NCI-H1105 treated with DMSO at 0.1 percent for 48 hours (cell line): Measurements from ENCODE around the gene TACR1.
"Not testable (repeated sequence)": the region's sequence is repeated elsewhere in the genome, so short reads cannot be mapped to it uniquely, and the experiment has no call there.

ENCODE experiments used
- DNase-seq: peaks from one replicate; lab custom pipeline; 2025; lab: John Stamatoyannopoulos, UW

The TACR1 gene

DNA sequence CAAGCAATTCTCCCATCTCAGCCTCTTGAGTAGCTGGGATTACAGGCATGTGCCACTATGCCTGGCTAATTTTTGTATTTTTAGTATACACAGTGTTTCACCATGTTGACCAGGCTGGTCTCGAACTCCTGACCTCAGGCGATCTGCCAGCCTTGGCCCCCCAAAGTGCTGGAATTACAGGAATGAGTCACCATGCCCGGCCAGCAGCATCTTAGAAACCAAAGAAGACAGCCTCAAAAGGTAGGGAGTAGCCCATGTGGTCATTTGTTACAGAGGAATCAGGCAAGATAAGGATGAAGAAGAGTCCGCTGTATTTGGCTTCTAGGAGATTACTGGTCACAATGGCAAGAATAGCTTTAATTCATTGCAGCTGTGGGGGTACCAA is 53.1 kb downstream of the TACR1 start:
- not testable (repeated sequence) for DNase-seq

GRCh38 chr2:75142081-75142480 is 57.2 kb downstream of the TACR1 start:
- no peak for DNase-seq

DNA sequence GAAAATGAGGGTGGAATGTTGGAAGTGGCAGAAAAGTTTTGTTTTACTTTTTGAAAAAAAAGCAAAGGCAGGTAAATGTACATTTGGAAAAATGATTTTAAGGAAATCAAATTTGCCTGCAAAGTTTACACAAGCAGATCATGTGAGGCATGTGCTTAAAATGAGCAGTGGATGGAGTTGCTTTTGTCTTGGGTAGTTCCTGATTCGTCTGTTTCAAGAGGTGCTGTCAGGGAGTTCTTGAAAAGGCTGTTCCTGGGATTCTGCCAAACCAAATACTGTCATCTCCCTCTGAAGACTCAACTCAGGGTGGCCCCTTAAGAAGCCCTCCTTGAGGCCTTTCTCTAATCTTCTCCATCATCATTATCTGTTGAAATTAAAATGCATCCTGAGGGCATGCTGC is 59.0 kb downstream of the TACR1 start:
- DNase-seq, result peak; percentile 7

GRCh38 chr2:75139171-75139570 is 60.1 kb downstream of the TACR1 start:
- no peak for DNase-seq

DNA sequence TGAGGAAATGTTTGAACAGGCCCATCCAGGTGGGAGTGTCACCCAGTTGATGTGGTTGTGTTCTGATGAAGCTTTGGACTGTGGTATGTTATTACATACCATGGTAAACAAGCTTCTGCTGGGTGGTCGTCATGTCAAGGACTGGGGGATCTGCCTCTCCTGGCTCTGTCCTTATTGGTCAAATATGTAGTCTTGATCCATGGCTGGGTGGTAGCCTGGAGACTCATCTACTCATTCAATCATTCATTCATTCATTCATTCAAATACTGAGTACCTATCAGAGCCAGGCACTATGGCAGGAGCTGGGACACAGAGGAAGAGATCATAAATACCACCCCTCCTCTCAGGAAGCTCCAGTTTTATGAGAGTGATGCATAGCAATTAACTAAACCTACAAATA is 60.8 kb downstream of the TACR1 start:
- no peak for DNase-seq

DNA sequence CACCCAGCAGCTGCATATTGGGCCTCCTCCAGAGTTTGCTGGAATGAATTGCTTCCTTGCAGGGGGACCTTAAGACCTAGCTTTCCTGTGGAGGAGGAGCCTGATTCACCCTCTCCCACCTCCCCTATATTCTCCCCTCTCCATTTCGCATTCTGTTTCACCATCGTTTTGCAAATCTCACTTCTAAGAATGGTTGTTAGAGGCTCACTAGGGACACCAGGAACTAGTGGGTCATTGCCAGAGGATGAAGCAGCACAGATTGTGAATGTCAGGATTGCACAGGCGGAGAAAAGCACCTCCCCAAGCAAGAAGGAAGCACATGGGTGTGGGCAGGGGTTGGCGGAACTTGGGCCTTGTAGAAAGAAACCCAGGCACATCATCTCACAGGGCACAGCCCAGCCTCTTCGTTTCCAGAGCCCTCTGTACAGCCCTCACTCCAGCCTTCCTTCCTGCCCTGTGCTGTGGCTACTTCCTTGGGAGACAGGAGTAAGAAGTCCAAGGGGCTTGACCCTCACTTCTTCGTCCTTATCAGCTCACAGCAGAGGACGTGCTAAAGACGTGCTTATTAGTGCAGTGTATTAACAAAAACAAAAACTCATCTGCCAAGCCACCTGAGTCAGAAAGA is 63.4 kb downstream of the TACR1 start:
- DNase-seq, result no peak

DNA sequence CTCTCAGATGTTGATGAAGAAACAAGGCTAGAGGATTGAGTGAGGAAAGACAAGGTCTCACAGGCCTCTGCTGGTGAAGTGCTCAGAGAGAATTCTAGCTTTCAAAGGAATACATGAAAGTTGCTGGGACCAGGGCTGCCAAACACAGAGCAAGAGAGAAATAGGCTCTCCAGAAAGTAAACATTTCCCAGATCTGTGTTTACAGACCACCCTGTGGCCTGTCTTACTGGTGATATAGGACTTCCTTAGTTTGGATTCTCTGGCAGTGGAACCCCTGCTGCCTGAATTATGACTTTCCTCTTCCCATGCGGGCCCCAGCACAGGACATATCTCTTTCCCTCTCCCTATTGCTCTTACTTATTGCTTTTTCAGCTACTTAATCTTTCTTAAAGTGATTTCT is 64.5 kb downstream of the TACR1 start:
- DNase-seq, result no peak

- DNase-seq, result no peak
These were observed 65.4 kb downstream of the TACR1 start for GRCh38 chr2:75133621-75134570.

DNA sequence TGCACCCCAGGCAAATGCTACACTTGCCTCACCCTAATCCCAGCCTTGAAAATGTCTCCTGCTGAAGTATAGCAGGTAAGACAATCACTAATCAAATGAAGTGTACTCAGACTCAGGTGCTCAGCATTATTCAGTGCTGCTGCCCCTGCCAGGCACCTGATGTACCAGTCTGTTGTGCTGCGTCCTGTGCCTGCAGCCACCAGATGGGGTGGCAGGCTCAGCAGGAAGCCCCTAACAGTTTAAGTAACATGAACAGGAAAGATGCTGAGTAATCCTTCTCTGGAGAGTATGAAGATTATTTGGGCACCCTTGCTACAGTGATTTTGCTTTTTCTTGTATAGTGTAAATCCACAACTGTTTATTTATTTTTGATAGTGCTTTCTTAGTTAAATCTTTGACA is 69.1 kb downstream of the TACR1 start:
- DNase-seq, result no peak

DNA sequence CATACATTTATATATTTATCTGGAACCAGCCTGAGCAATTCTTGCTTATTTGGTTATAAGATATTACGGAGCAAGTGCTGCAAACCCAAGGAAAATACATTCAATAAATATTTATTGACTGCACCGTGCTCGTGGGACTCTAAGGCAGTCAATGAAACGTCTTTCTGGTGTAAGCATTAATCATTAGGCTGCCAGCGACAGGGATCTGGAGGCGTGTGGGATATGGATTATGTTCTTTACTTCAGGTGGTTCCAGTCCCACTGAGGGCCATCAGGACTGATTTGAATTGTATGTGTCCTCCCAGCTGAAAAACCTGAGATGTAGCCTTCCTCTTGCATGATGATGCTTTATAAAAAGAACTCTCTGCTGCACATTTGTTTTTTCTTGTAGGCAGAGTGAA is 75.4 kb downstream of the TACR1 start:
- DNase-seq, result no peak

- DNase-seq, result no peak
These were observed 86.0 kb downstream of the TACR1 start for GRCh38 chr2:75113231-75113869.

DNA sequence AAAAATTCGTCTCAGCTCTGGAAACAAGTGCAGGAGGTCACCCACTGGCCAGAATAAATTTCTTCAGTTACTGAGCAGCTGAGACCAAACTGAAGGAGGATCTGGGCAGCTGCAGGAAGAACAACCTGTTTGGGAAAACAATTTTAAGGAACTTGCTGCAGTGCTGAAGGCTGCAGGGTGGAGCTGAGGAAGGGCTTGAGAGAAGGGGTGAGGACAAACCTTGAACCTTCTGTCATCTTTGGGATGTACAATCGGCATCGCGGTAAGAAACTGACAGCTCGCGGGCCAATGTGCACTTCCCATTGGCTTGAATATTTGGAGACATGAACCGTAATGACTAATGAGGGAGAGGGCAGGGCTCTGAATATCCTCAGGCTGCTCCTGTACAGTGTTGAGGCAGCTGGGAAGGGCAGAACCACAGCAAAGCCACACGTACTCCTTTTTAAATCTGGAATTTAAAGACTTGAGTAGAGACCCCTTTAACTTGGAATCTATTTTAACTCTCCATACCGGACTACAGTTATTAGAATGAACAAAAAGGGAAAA is 90.3 kb downstream of the TACR1 start:
- DNase-seq, result no peak

GRCh38 chr2:75102011-75102410 is 97.3 kb downstream of the TACR1 start:
- DNase-seq, result no peak

GRCh38 chr2:75100801-75101151 is 98.5 kb downstream of the TACR1 start:
- DNase-seq, result no peak

DNA sequence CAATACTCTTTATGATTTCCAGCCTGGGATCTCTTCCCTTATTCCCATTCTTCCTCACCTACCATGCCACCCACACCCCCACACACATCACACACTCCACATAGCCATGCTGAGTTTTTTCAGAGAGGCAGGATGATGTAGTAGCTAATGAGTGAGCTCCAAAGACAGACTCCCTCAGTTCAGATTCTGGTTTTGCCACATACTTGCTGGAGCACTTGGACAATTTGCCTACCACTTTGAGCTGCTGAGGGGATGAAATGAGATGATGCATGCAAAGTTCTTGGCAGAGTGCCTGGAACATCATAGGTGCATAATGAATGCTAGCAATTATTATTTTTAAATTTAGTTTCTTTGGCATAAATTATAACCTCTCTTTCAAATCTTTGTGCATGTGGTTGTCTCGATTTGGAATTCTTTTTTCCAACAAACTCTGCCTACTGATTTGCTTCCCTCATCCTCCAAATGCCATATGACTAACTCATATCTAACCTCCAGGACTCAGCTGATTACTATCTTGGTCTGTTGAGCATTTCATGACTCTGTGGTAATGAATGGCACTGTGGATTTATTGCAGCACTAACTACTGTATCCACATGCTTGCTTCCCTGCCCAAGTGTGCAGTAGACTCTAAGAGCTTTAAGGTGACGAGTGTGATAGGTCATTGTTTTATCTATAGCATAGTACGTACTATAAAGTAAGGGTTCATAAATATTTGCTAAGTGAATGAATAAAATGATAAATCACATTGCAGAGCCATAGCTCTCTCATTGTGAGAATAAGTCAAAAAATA is 99.1 kb downstream of the TACR1 start:
- peak; percentile 68 for DNase-seq

DNA sequence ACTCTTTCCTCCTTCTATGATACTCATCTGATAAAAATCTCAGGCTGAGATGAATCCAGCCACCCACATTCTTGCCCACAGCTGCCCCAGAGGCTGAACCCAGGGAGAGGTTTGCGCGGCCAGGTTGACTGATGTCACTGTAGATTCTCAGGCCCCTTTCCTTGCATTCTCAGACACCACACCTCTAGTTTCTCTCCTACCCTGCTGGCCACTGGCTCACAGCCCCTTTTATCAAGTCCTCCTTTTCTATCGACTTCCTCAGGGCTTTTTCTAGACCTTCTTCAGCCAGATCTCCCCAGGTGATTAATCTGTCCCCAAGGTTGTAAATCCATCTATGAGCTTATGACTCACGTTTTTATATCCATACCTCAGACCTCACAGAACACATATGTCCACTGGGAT is 99.8 kb downstream of the TACR1 start:
- DNase-seq, result no peak

DNA sequence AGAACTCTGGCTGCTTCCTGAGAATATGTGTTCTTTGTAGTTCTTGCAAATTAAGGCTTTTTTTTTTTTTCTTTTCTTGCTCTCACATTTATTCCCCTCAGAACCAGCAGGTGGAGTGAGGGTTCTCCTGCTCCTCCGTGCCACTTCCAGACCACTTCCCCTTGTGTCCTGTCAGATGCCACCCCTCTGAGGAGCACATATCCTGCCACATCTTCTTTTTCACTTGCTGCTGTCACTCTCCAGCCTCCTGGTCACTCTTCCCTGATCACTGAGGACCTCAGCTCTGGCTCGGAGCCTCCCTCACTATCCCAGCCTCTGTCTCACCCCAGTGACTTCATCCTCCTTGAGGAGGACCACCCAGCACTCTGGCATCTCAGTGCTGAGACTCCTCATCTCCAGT is 100.5 kb downstream of the TACR1 start:
- DNase-seq, result no peak

- no peak for DNase-seq
These were observed 101.5 kb downstream of the TACR1 start for GRCh38 chr2:75097831-75098230.

- DNase-seq, result no peak
These were observed 104.9 kb downstream of the TACR1 start for GRCh38 chr2:75094405-75094804.

- no peak for DNase-seq
These were observed 108.4 kb downstream of the TACR1 start for GRCh38 chr2:75090770-75091515.

- DNase-seq, result no peak
These were observed 109.8 kb downstream of the TACR1 start for GRCh38 chr2:75089471-75089870.
